T-helper 2 cell treated with Interferon-gamma antibody and Interleukin-4, amounts not matched to agents 5 μg/mL and 100 μg/mL, for 36 hours (primary cell): Measurements from ENCODE around the gene TMEM260.
A peak's percentile ranks its signal among the peaks of the same experiment; 100 is the strongest.

Experiments
- DNase-seq: peaks from one replicate; pipeline ENCODE4 v3.0.0; 2021; ENCODE audit warnings: low spot score
- H3K27ac Mint-ChIP-seq: one replicate; pipeline ENCODE4 v1.8.0; 2021; ENCODE audit warnings: mild to moderate bottlenecking, mixed read lengths
- H3K27me3 Mint-ChIP-seq: one replicate; pipeline ENCODE4 v1.8.0; 2021; ENCODE audit warnings: low read depth, mixed read lengths
- H3K36me3 Mint-ChIP-seq: one replicate; pipeline ENCODE4 v1.8.0; 2021; ENCODE audit warnings: low read depth, mixed read lengths
- H3K4me1 Mint-ChIP-seq: one replicate; pipeline ENCODE4 v1.8.0; 2021; ENCODE audit warnings: low read depth, mixed read lengths
- H3K4me3 Mint-ChIP-seq: one replicate; pipeline ENCODE4 v1.8.0; 2022; ENCODE audit warnings: mild to moderate bottlenecking, moderate library complexity, mixed read lengths
- H3K9me3 Mint-ChIP-seq: one replicate; pipeline ENCODE4 v1.8.0; 2021; ENCODE audit warnings: mixed read lengths

Gene TMEM260

GRCh38 chr14:56579345-56580220, at the start of gene TMEM260:
Gene TMEM260 (plus strand): TSS chr14:56579798. CDS start chr14:56579915, 117 bp downstream.
- Mint-ChIP-seq H3K4me1 (peaks cover 29% of the 10 kb centered on the region), H3K27ac (peak within 1 kb of the TSS; percentile 93), H3K4me3 (peak within 1 kb of the TSS; percentile 95), H3K9me3 (no peaks in the 10 kb centered on the region), H3K27me3 (no peaks in the 10 kb centered on the region), H3K36me3 (no peaks in the 10 kb centered on the region)
- peak; percentile 85 for DNase-seq

GRCh38 chr14:56532546-56532945, 47.1 kb upstream of the TMEM260 start:
- Mint-ChIP-seq H3K4me3 (no peak overlapping the region), H3K36me3 (no peaks in the 10 kb centered on the region), H3K4me1 (no peaks in the 10 kb centered on the region), H3K27me3 (peaks cover 7% of the 10 kb centered on the region), H3K27ac (no peak overlapping the region), H3K9me3 (no peaks in the 10 kb centered on the region)
- DNase-seq: no peak

GRCh38 chr14:56534656-56535055, 44.9 kb upstream of the TMEM260 start:
- Mint-ChIP-seq H3K27ac (no peak overlapping the region), H3K36me3 (no peaks in the 10 kb centered on the region), H3K27me3 (peaks cover 10% of the 10 kb centered on the region), H3K4me3 (no peak overlapping the region), H3K4me1 (no peaks in the 10 kb centered on the region), H3K9me3 (no peaks in the 10 kb centered on the region)
- no peak for DNase-seq

GRCh38 chr14:56539862-56540261, 39.7 kb upstream of the TMEM260 start:
- H3K4me3 Mint-ChIP-seq: no peak overlapping the region
- peaks cover 7% of the 10 kb centered on the region for H3K27me3 Mint-ChIP-seq
- H3K27ac Mint-ChIP-seq: no peak overlapping the region
- H3K36me3 Mint-ChIP-seq: no peaks in the 10 kb centered on the region
- DNase-seq: no peak
- H3K4me1 Mint-ChIP-seq: no peaks in the 10 kb centered on the region
- no peaks in the 10 kb centered on the region for H3K9me3 Mint-ChIP-seq

- H3K4me1 Mint-ChIP-seq: no peaks in the 10 kb centered on the region
- no peaks in the 10 kb centered on the region for H3K36me3 Mint-ChIP-seq
- H3K27ac Mint-ChIP-seq: no peak overlapping the region
- no peak overlapping the region for H3K4me3 Mint-ChIP-seq
- H3K9me3 Mint-ChIP-seq: no peaks in the 10 kb centered on the region
- DNase-seq: no peak
- peaks cover 11% of the 10 kb centered on the region for H3K27me3 Mint-ChIP-seq
Measured at GRCh38 chr14:56543436-56543835, 36.2 kb upstream of the TMEM260 start.

- Mint-ChIP-seq H3K4me3 (no peak overlapping the region), H3K27ac (no peak overlapping the region), H3K4me1 (no peaks in the 10 kb centered on the region), H3K27me3 (peaks cover 21% of the 10 kb centered on the region), H3K36me3 (no peaks in the 10 kb centered on the region), H3K9me3 (no peaks in the 10 kb centered on the region)
- DNase-seq: no peak
Measured at GRCh38 chr14:56549721-56550120, 29.9 kb upstream of the TMEM260 start.

GRCh38 chr14:56552615-56553014, 27.0 kb upstream of the TMEM260 start:
- H3K9me3 Mint-ChIP-seq: no peaks in the 10 kb centered on the region
- no peak overlapping the region for H3K27ac Mint-ChIP-seq
- no peak for DNase-seq
- H3K36me3 Mint-ChIP-seq: no peaks in the 10 kb centered on the region
- H3K4me1 Mint-ChIP-seq: no peaks in the 10 kb centered on the region
- H3K27me3 Mint-ChIP-seq: peaks cover 15% of the 10 kb centered on the region
- no peak overlapping the region for H3K4me3 Mint-ChIP-seq

- Mint-ChIP-seq H3K36me3 (no peaks in the 10 kb centered on the region), H3K27ac (no peak overlapping the region), H3K4me3 (no peak overlapping the region), H3K27me3 (peaks cover 12% of the 10 kb centered on the region), H3K9me3 (no peaks in the 10 kb centered on the region), H3K4me1 (no peaks in the 10 kb centered on the region)
- DNase-seq: no peak
Measured at GRCh38 chr14:56554301-56554700, 25.3 kb upstream of the TMEM260 start.

GRCh38 chr14:56555921-56556570, 23.6 kb upstream of the TMEM260 start:
- no peaks in the 10 kb centered on the region for H3K4me1 Mint-ChIP-seq
- no peaks in the 10 kb centered on the region for H3K9me3 Mint-ChIP-seq
- no peak for DNase-seq
- H3K27me3 Mint-ChIP-seq: peaks cover 8% of the 10 kb centered on the region
- no peaks in the 10 kb centered on the region for H3K36me3 Mint-ChIP-seq
- H3K4me3 Mint-ChIP-seq: no peak overlapping the region
- no peak overlapping the region for H3K27ac Mint-ChIP-seq

- no peaks in the 10 kb centered on the region for H3K4me1 Mint-ChIP-seq
- H3K4me3 Mint-ChIP-seq: no peak overlapping the region
- peaks cover 4% of the 10 kb centered on the region for H3K9me3 Mint-ChIP-seq
- H3K27me3 Mint-ChIP-seq: peaks cover 13% of the 10 kb centered on the region
- DNase-seq: no peak
- H3K36me3 Mint-ChIP-seq: no peaks in the 10 kb centered on the region
- no peak overlapping the region for H3K27ac Mint-ChIP-seq
Measured at GRCh38 chr14:56559182-56559581, 20.4 kb upstream of the TMEM260 start.

GRCh38 chr14:56561606-56562005, 18.0 kb upstream of the TMEM260 start:
- Mint-ChIP-seq H3K4me1 (no peaks in the 10 kb centered on the region), H3K27me3 (peaks cover 14% of the 10 kb centered on the region), H3K27ac (no peak overlapping the region), H3K4me3 (no peak overlapping the region), H3K9me3 (peaks cover 4% of the 10 kb centered on the region), H3K36me3 (no peaks in the 10 kb centered on the region)
- DNase-seq: no peak

GRCh38 chr14:56562883-56563282, 16.7 kb upstream of the TMEM260 start:
- H3K4me1 Mint-ChIP-seq: no peaks in the 10 kb centered on the region
- DNase-seq: no peak
- H3K4me3 Mint-ChIP-seq: no peak overlapping the region
- peaks cover 4% of the 10 kb centered on the region for H3K9me3 Mint-ChIP-seq
- H3K27ac Mint-ChIP-seq: no peak overlapping the region
- H3K27me3 Mint-ChIP-seq: peaks cover 17% of the 10 kb centered on the region
- no peaks in the 10 kb centered on the region for H3K36me3 Mint-ChIP-seq

- no peaks in the 10 kb centered on the region for H3K4me1 Mint-ChIP-seq
- H3K36me3 Mint-ChIP-seq: no peaks in the 10 kb centered on the region
- no peak for DNase-seq
- H3K9me3 Mint-ChIP-seq: no peaks in the 10 kb centered on the region
- H3K27ac Mint-ChIP-seq: no peak overlapping the region
- peaks cover 9% of the 10 kb centered on the region for H3K27me3 Mint-ChIP-seq
- no peak overlapping the region for H3K4me3 Mint-ChIP-seq
Measured at GRCh38 chr14:56569174-56569573, 10.4 kb upstream of the TMEM260 start.

GRCh38 chr14:56570295-56570694, 9.3 kb upstream of the TMEM260 start:
- no peak for DNase-seq
- Mint-ChIP-seq H3K4me1 (no peaks in the 10 kb centered on the region), H3K27ac (no peak overlapping the region), H3K27me3 (peaks cover 8% of the 10 kb centered on the region), H3K4me3 (no peak overlapping the region), H3K9me3 (no peaks in the 10 kb centered on the region), H3K36me3 (no peaks in the 10 kb centered on the region)
